Hematopoietic multipotent progenitor cell treated with erythropoietin and hydrocortisone succinate and interleukin-3 and kit ligand, for 4 days (in vitro differentiated cells): ENCODE measurements around the gene ZNF827.

Experiments
- DNase-seq: peaks from one replicate; pipeline ENCODE4 v3.0.0-alpha.2; 2015

ZNF827 gene

DNA sequence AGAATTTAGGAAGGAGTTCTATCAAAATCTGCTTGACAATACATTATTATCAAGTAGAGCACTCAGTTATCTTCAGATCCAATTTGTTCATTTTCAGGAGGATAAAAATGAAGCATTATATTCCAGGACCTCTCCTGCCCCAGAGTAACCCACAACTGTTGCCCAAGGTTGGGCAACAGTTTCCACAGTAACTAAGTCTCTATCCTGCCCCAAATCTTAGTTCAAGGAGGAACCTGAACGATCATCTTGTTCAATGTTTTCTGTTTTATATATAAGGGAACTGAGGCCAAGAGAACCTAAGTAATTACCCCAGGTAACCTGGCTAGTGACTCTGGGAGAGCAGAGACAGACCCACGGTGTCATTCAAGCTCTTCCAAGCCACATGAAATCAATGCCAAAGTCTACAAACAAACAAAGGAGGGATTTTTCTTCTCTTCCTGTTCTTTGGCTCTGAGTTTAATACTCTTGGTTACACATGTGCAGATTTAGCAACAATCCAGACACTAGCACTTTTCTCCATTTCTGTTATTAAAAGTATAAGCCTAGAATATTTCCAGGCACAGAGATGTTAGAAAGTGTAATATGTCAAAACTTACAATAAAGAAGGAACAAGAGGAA lies 153.1 kb downstream of the ZNF827 start:
- peak; percentile 8 for DNase-seq

DNA sequence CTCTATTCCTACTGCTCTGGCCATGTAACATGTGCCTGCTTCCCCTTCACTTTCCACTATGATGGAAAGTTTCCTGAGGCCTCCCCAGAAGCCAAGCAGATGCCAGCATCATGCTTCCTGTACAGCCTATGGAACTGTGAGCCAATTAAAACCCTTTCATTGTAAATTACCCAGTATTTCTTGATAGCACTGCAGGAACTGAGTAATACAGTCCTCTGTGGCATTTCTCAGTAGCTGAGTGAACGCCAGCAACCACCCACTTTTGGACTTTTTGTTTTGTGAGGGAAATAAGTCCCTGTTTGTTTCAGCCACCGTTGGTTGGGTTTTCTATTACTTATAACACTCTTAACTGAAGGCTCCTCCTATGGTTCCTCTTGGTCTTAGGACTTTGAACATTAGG lies 154.6 kb downstream of the ZNF827 start:
- DNase-seq: no peak

- no peak for DNase-seq
These were observed 155.9 kb downstream of the ZNF827 start for GRCh38 chr4:145782756-145783155.

DNA sequence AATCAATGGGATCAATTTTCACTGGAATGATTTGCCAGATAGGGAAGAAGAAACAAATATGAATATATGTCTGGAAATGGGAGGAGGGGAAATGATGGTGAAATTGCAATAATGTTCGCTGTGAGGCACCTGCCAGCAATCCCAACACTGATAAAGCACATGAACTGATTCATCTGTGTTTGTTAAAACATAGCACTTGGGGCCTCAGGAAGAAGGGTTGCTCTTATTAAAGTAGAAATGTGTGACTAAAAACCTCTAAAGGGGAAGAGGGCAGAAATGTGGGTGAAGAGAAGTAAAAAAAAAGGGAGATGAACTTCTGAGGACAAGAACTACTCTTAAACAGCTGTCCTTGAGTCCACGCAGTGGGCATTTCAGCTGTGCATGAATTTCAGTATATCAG lies 157.3 kb downstream of the ZNF827 start:
- DNase-seq: peak; percentile 35

GRCh38 chr4:145779319-145779801 lies 159.3 kb downstream of the ZNF827 start:
- no peak for DNase-seq

GRCh38 chr4:145776208-145776607 lies 162.4 kb downstream of the ZNF827 start:
- peak; percentile 66 for DNase-seq

GRCh38 chr4:145775406-145775805 lies 163.2 kb downstream of the ZNF827 start:
- DNase-seq: peak; percentile 7

GRCh38 chr4:145774473-145774872 lies 164.2 kb downstream of the ZNF827 start:
- no peak for DNase-seq

DNA sequence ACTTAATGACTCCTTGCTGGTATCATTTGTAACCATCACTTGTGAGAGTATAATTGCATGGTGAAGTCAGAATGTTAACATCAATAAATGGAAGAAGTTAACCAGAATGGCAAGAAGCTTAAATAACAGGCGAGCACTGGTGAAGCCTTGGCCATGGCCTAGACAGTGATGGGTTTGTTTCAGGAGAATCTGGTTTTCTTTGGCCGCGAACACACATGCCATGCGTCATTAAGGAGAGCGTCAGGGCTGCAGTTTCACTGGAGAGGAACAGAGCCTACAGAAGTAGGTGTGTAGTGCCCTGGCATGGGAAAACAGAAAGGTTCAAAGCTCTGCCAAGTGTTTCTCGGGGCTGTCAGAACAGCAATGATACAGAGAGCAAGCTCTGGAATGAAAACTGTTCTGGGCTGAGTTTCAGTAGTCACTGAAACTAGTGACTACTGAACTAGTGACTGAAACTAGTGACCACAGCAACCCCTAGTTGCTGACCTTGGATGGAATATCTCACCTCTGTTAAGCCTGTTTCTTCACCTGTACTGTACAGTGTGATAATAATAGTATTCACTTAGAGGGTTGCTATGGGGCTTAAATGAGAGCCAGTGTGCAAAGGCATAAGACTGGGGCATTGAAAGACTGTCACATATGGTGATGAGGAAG lies 164.9 kb downstream of the ZNF827 start:
- no peak for DNase-seq

DNA sequence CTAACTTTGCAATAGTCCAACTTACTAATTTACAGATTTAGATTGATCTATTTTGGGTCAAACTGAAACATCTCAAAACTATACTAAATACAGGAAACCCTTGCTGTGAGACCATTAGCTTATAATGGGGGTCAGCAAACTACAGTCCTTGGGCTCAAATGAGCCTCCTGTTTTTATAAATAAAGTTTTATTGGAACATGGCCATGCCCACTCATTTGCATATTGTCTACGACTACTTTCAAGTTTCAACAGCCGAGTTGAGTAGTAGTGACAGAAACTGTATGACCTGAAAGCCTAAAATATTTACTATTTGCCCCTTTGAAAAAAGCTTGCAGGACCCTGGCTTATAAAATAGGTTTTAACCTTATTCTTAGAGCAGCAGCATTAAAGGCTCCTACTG lies 166.3 kb downstream of the ZNF827 start:
- DNase-seq: no peak

DNA sequence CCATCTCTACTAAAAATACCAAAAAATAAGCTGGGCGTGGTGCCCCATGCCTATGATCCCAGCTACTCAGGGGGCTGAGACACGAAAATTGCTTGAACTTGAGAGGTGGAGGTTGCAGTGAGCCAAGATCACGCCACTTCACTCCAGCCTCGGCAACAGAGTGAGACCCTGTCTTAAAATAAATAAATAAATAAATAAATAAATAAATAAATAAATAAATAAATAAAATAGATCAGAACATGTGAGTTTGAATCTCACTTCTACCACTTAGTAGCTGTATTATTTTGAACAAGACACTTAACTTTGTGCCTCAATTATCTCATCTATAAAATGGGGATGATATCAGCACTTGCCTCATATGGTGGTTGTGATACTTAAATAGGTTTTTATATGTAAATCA lies 168.5 kb downstream of the ZNF827 start:
- no peak for DNase-seq

- DNase-seq: peak; percentile 22
These were observed 169.1 kb downstream of the ZNF827 start for GRCh38 chr4:145769450-145770037.

- DNase-seq: no peak
These were observed 172.3 kb downstream of the ZNF827 start for GRCh38 chr4:145766273-145766672.

DNA sequence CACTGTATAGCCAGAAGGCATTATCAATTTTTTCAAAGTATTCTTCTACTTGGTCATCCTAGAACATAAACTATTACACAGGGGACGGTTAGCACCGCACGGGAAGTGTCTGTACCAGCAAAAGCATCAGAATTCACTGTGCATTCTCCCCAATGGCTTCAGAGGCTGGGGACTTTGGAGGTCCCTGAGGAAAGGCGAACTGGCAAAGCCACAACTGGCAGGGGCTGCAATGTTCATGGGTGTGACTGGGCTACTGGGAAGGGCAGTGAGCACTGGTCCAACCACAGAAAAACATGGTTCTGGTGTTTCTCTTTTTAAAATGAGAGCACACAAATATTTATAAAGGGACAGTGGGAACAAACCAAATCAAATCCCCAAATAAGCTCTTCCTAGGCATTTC lies 175.2 kb downstream of the ZNF827 start:
- no peak for DNase-seq

- no peak for DNase-seq
These were observed 175.9 kb downstream of the ZNF827 start for GRCh38 chr4:145762719-145763118.

DNA sequence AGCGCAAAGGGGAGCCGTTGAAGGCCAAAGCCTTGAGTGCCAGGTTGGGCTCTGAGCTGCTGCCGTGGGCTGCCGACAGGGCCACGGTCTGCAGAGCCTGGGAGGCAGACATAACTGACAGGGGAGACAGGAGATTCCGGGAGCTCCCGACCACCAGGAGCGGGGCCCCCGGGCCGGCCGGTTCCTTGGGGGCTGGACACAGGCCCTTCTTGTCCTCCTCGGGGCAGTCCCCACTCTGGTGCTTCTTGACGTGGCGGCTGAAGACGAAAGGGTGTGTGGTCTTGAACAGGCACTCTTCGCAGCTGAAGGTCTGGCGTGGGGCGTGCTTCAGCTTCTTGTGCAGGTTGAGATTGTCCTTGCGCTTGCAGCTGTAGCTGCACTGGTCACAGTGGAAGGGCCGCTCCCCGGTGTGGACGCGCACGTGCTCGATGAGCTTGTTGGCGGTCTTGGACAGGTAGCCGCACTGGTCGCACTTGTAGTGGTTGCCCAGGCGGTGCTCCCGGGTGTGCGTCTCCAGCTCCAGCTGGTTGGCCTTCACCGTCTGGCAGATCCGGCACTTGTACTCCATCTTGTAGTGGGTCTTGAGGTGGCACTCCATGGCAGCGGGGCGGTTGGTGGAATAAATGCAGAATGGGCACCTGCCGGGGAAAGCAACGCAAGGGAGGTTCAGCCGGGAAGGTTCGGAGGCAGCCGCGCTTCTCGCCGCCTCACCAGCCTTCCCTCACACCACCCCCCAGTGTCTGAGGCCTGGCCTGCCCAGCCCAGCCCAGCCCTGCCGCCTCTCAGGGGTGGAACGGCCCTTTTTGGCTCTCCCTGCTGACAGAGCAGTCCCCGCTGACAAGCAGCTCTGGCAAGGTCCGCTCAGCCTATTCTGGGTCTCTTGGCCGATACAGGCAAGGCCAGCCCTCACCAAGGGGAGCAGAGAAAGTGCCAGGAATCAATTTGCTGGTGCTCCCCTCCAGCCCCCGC lies 177.4 kb downstream of the ZNF827 start:
- no peak for DNase-seq

GRCh38 chr4:145760176-145760575 lies 178.4 kb downstream of the ZNF827 start:
- no peak for DNase-seq

- no peak for DNase-seq
These were observed 181.4 kb downstream of the ZNF827 start for GRCh38 chr4:145757188-145757587.

- no peak for DNase-seq
These were observed 182.4 kb downstream of the ZNF827 start for GRCh38 chr4:145756244-145756643.

DNA sequence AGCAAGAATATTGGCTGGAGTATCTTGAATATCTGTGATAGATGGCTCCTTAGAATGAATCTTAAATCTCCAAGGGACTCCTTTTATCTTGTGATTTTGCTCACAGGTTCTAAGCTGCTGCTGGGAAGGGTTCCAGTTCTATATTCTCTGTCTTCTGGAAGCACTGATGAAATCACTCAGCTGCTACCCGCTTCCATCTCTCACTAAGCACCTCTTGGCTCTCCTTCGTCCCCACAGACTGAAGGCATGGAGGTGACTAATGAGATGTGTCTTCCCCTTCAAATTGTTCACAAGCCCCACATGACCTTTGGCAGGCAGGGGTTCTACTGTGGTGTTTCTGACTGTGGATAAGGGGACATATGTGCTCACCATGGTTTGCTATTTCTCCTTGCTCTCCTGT lies 182.8 kb downstream of the ZNF827 start:
- DNase-seq: no peak

DNA sequence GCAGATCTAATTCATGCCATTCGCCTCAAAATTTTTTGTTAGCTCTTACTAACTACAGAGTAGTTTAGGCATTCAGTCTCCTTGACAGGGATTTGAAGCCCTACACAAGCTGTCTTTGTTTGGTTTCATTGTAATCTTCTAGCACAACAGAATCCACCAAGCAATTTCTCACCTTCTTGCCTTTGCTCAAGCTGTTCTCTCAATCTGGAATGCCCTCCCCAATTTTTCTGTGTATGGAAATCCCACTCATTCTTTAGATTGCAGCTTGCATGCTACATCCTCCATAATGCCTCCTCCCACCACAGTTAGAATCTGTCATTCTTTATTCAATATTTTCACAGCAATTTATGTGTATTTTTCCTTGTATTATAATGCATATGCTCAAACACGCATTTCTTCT lies 195.0 kb downstream of the ZNF827 start:
- DNase-seq: no peak

DNA sequence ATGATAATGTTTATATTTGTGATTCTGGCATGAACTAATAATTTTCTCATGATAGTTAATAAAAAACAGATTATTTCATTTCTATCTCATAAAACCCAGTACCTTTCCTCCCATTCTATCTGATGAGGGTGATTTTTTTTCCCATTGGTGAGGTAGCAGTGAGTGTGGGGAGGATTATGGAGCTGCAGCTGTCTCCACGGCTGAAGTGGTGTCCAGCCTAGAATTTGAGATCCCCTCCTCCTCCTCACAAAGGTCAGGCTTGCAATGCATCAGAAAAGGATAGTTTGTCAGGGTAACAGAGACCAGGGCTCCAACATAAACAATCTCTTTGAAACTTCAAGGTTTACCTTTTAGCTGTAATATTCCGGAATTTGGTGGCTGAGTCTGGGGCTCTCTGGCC lies 197.8 kb downstream of the ZNF827 start:
- DNase-seq: no peak

GRCh38 chr4:145739845-145740244 lies 198.8 kb downstream of the ZNF827 start:
- no peak for DNase-seq
